ENCODE data around the gene PPHLN1. TPM values are rescaled to one million over a fixed set of nuclear protein-coding genes. Genes with fewer than 3 reads are reported as not detected.
A peak's percentile ranks its signal among the peaks of the same experiment; 100 is the strongest.

Gene PPHLN1
- total RNA-seq, 4 donors from 2014 or later, result 43.2 to 88.9 (median 56.0) TPM

DNA sequence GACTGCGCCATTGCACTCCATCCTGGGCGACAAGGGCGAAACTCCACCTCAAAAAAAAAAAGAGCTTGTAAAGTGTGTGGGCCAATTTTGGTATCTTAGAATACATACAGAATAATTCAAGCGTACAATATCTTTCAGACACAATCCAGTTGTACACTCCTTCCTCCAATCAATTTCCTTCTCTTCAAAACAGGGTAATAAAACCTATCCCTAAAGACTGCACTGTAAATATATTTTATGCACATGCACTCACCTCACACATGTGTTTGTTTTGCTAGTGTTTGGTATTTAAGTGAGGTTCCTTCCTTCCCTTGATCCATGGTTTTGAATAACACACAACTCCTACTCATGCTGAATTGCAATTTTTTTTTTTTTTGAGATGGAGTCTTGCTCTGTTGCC, 137.7 kb downstream of the PPHLN1 start:
- peaks cover 0 to 82% of the 10 kb centered on the region in 2 donors for H3K36me3 ChIP-seq

GRCh38 chr12:42468341-42468821, 142.4 kb downstream of the PPHLN1 start:
- Histone ChIP-seq H3K27me3 (no peaks in the 10 kb centered on the region), H3K27ac (peak overlapping the region in 3 of 4 donors; percentile 9 to 48 (median 10)), H3K9me3 (no peaks in the 10 kb centered on the region), H3K4me3 (no peak overlapping the region), H3K4me1 (peaks cover 0 to 33% (median 4%) of the 10 kb centered on the region in 3 donors), H3K36me3 (peaks cover 0 to 62% of the 10 kb centered on the region in 2 donors)
- WGBS, 2 donors (ENCODE audit: low coverage in 1 of 2), result 16 to 41% methylated on average over 3 to 9 of the region's 9 CpGs
- ATAC-seq, result peak; percentile 34
- TF ChIP-seq EP300 (IDR thresholded peaks at IDR 0.05) (no peak), CTCF (IDR thresholded peaks at IDR 0.05) (no peak), POLR2A (IDR thresholded peaks at IDR 0.05) (no peak), POLR2AphosphoS5 (IDR thresholded peaks at IDR 0.05) (no peak)

More for the DNA sequence above, 137.7 kb downstream of the PPHLN1 start:
- ATAC-seq, result no peak
- 98% methylated on average over 4 of the region's 4 CpGs for WGBS, 2 donors (ENCODE audit: low coverage in 1 of 2)
- Histone ChIP-seq H3K9me3 (no peaks in the 10 kb centered on the region), H3K27me3 (no peaks in the 10 kb centered on the region), H3K4me1 (peaks cover 0 to 6% (median 0%) of the 10 kb centered on the region in 3 donors), H3K4me3 (no peak overlapping the region), H3K27ac (no peak overlapping the region)
- no peak for TF ChIP-seq EP300 (IDR thresholded peaks at IDR 0.05)
- TF ChIP-seq CTCF (IDR thresholded peaks at IDR 0.05), result no peak
- no peak for TF ChIP-seq POLR2A (IDR thresholded peaks at IDR 0.05)
- TF ChIP-seq POLR2AphosphoS5 (IDR thresholded peaks at IDR 0.05), result no peak

- H3K27me3 ChIP-seq, result no peaks in the 10 kb centered on the region
- TF ChIP-seq EP300 (IDR thresholded peaks at IDR 0.05) (no peak), POLR2AphosphoS5 (IDR thresholded peaks at IDR 0.05) (no peak), POLR2A (IDR thresholded peaks at IDR 0.05) (no peak), CTCF (IDR thresholded peaks at IDR 0.05) (no peak)
- peaks cover 0 to 38% (median 4%) of the 10 kb centered on the region in 3 donors for H3K4me1 ChIP-seq
- peak overlapping the region in 3 of 4 donors; percentile 9 to 48 (median 10) for H3K27ac ChIP-seq
- H3K36me3 ChIP-seq, result peaks cover 0 to 56% of the 10 kb centered on the region in 2 donors
- peak overlapping the region in 1 of 2 donors; percentile 3 for H3K4me3 ChIP-seq
- ATAC-seq, result no peak
- H3K9me3 ChIP-seq, result no peaks in the 10 kb centered on the region
- 11 to 19% methylated on average over 3 of the region's 3 CpGs for WGBS, 2 donors (ENCODE audit: low coverage in 1 of 2)
Measured at GRCh38 chr12:42468921-42469320, 143.0 kb downstream of the PPHLN1 start.

GRCh38 chr12:42469355-42470175, 143.6 kb downstream of the PPHLN1 start:
- Histone ChIP-seq H3K27me3 (no peaks in the 10 kb centered on the region), H3K9me3 (no peaks in the 10 kb centered on the region), H3K27ac (peak overlapping the region in 2 of 4 donors; percentile 9 to 48), H3K4me1 (peaks cover 0 to 45% (median 4%) of the 10 kb centered on the region in 3 donors), H3K4me3 (peak overlapping the region in 1 of 2 donors; percentile 3), H3K36me3 (peaks cover 0 to 50% of the 10 kb centered on the region in 2 donors)
- TF ChIP-seq CTCF (IDR thresholded peaks at IDR 0.05), result no peak
- no peak for TF ChIP-seq POLR2AphosphoS5 (IDR thresholded peaks at IDR 0.05)
- TF ChIP-seq EP300 (IDR thresholded peaks at IDR 0.05), result no peak
- no peak for TF ChIP-seq POLR2A (IDR thresholded peaks at IDR 0.05)
- WGBS, 2 donors (ENCODE audit: low coverage in 1 of 2), result 66 to 84% methylated on average over 3 to 5 of the region's 7 CpGs
- no peak for ATAC-seq
